GM12878 (cell line): ENCODE data around the gene GNAQ. TPM values are rescaled to one million over a fixed set of nuclear protein-coding genes. Genes with fewer than 3 reads are reported as not detected.

Source experiments
- ATAC-seq: fragments of 200-7000 bp; cut with Tn5 transposase; 3 replicates; pipeline ENCODE4 v1.9.1; 2020; ENCODE audit warnings: mild to moderate bottlenecking, moderate library complexity
- BruUV-seq: library from RNA; stranded (reverse); fragments of 400-500 nt; replicated peaks from 2 replicates; lab custom pipeline; 2021; lab: Mats Ljungman, UMichigan
- CTCF ChIA-PET: fragments of 300-600 bp; sonication (Branson Sonifier 250); formaldehyde crosslinking; extraction: SDS; loops from one replicate; lab custom pipeline; 2021; ENCODE audit warnings: inconsistent platforms; lab: Yijun Ruan, JAX
- POLR2A ChIA-PET: fragments of 350-600 bp; formaldehyde crosslinking; extraction: SDS; loops from one replicate; lab custom pipeline; 2021; ENCODE audit warnings: inconsistent platforms; lab: Charles Lee
- RAD21 ChIA-PET: fragments of 300-600 bp; sonication (Branson Sonifier 250); formaldehyde crosslinking; loops from one replicate; lab custom pipeline; 2023; ENCODE audit warnings: antibody characterized with exemption; ENCODE audit not compliant: unreplicated experiment; lab: Charles Lee
- SMC1A ChIA-PET: fragments of 300-600 bp; sonication (Branson Sonifier 250); formaldehyde crosslinking; loops from one replicate; lab custom pipeline; 2023; ENCODE audit not compliant: unreplicated experiment, uncharacterized antibody; lab: Charles Lee
- DNase-seq: peaks from one replicate; pipeline ENCODE4 v3.0.0-alpha.2; 2011; ENCODE audit warnings: low read depth, low spot score
- FAIRE-seq: peaks from 3 replicates; lab custom pipeline; 2011; peaks lifted over from hg19 to GRCh38; lab: Jason Lieb, UNC
- H2AFZ ChIP-seq: 2 replicates; pipeline ENCODE4 v1.6.0; 2011; ENCODE audit warnings: low read depth, low read length, control low read depth; ENCODE audit not compliant: control insufficient read depth
- H3K27ac ChIP-seq: 2 replicates; pipeline ENCODE4 v1.5.1; 2011; ENCODE audit warnings: control low read depth; ENCODE audit not compliant: control insufficient read depth, insufficient read depth
- H3K27me3 ChIP-seq, 2 experiments: replicated peaks in 1 of 2; 2 replicates each; pipeline versions ENCODE4 v1.6.0 to v1.6.1; 2011; ENCODE audit warnings: low read length in 1 of 2; ENCODE audit not compliant: control insufficient read depth in 2 of 2, insufficient read depth in 2 of 2
- H3K36me3 ChIP-seq, 2 experiments: 2 replicates each; pipeline ENCODE4 v1.5.1; 2011; ENCODE audit warnings: low read length in 1 of 2; ENCODE audit not compliant: control insufficient read depth in 2 of 2, insufficient read depth in 2 of 2
- H3K4me1 ChIP-seq: 2 replicates; pipeline ENCODE4 v1.6.1; 2011; ENCODE audit warnings: mild to moderate bottlenecking, low read length, moderate library complexity, mixed read lengths; ENCODE audit not compliant: control insufficient read depth, insufficient read depth
- H3K4me2 ChIP-seq: 2 replicates; pipeline ENCODE4 v1.6.0; 2011; ENCODE audit warnings: control low read depth; ENCODE audit not compliant: control insufficient read depth, insufficient read depth
- H3K4me3 ChIP-seq: fragments of 200-600 bp; sonication (generic); 2 replicates; pipeline ENCODE4 v1.5.1; 2016
- H3K79me2 ChIP-seq: 2 replicates; pipeline ENCODE4 v1.6.0; 2011; ENCODE audit warnings: low read length; ENCODE audit not compliant: control insufficient read depth, insufficient read depth
- H3K9ac ChIP-seq: 2 replicates; pipeline ENCODE4 v1.8.0; 2011; ENCODE audit warnings: low read length, control low read depth, mixed read lengths; ENCODE audit not compliant: control insufficient read depth, insufficient read depth
- H3K9me3 ChIP-seq: replicated peaks from 3 replicates; pipeline ENCODE4 v1.5.1; 2011; ENCODE audit warnings: mild to moderate bottlenecking, low read length; ENCODE audit not compliant: control insufficient read depth, insufficient read depth
- H4K20me1 ChIP-seq: 2 replicates; pipeline ENCODE4 v1.6.0; 2011; ENCODE audit not compliant: control insufficient read depth, insufficient read depth
- BRCA1 ChIP-seq: IDR thresholded peaks from 2 replicates; pipeline ENCODE4 v1.6.1; 2011; ENCODE audit warnings: low read depth, low read length, improper control_type of control experiment
- CEBPB ChIP-seq, 2 experiments: fragments of 150-350 bp in 1 of 2; IDR thresholded peaks; 2 replicates each; pipeline ENCODE4 v1.6.1; 2012 to 2014; ENCODE audit warnings: low read depth in 2 of 2, low read length in 2 of 2, borderline replicate concordance in 1 of 2, inconsistent platforms in 1 of 2
- EZH2 ChIP-seq: IDR thresholded peaks from 2 replicates; pipeline ENCODE4 v1.6.1; 2012; ENCODE audit warnings: low read depth, mild to moderate bottlenecking, control low read depth, inconsistent platforms, low read length, borderline replicate concordance; ENCODE audit not compliant: control insufficient read depth
- HDAC2 ChIP-seq: fragments of 200-600 bp; sonication (generic); IDR thresholded peaks from 2 replicates; pipeline ENCODE4 v1.6.1; 2017
- IKZF2 ChIP-seq, 2 experiments: fragments of 450-650 bp; IDR thresholded peaks; 2 replicates each; pipeline ENCODE4 v1.6.1; 2017; ENCODE audit warnings: mild to moderate bottlenecking in 2 of 2, moderate library complexity in 2 of 2
- JUND ChIP-seq: IDR thresholded peaks from 2 replicates; pipeline ENCODE4 v1.6.1; 2012; ENCODE audit warnings: low read depth, mild to moderate bottlenecking, low read length, improper control_type of control experiment, moderate library complexity
- KAT2A ChIP-seq: conservative IDR thresholded peaks from 2 replicates; pipeline ENCODE4 v1.6.1; 2011; ENCODE audit warnings: low read depth, low read length; ENCODE audit not compliant: control insufficient read depth
- MAX ChIP-seq: IDR thresholded peaks from 2 replicates; pipeline ENCODE4 v1.6.1; 2012; ENCODE audit warnings: low read depth, low read length, improper control_type of control experiment
- NR2C2 ChIP-seq: IDR thresholded peaks from 2 replicates; pipeline ENCODE4 v1.6.1; 2011; ENCODE audit warnings: borderline replicate concordance, low read depth; ENCODE audit not compliant: control insufficient read depth, insufficient read length
- RAD51 ChIP-seq: fragments of 450-650 bp; IDR thresholded peaks from 2 replicates; pipeline ENCODE4 v1.6.1; 2016; ENCODE audit warnings: moderate library complexity, mild to moderate bottlenecking, inconsistent platforms
- SMAD1 ChIP-seq: fragments of 450-650 bp; IDR thresholded peaks from 2 replicates; pipeline ENCODE4 v1.6.1; 2018; ENCODE audit warnings: mild to moderate bottlenecking, low read depth; ENCODE audit not compliant: partially characterized antibody
- STAT1 ChIP-seq: fragments of 450-650 bp; conservative IDR thresholded peaks from 2 replicates; pipeline ENCODE4 v1.6.1; 2014; ENCODE audit warnings: antibody characterized with exemption, mild to moderate bottlenecking
- TAF1 ChIP-seq: IDR thresholded peaks from 2 replicates; pipeline ENCODE4 v1.6.1; 2011; ENCODE audit warnings: mild to moderate bottlenecking, low read depth, low read length, borderline replicate concordance
- WGBS: methylation state at CpG from one replicate; pipeline ENCODE4 v1.1.6; 2016; ENCODE audit warnings: low lambda C conversion rate; ENCODE audit not compliant: insufficient replicate concordance, insufficient coverage; ENCODE audit errors: missing lambda C conversion rate; 5-methylcytosine and 5-hydroxymethylcytosine counted together
- in situ Hi-C: fragments of 300-500 bp; cut with MboI; formaldehyde crosslinking; loops from 9 replicates; pipeline ENCODE4 v1.14.3; 2018; ENCODE audit warnings: mixed read lengths
- intact Hi-C: fragments of 100-400 bp; cut with micrococcal nuclease; formaldehyde crosslinking; loops from one replicate; pipeline ENCODE4 v1.14.2; 2022; ENCODE audit not compliant: unreplicated experiment
- polyA plus RNA-seq, 11 experiments: library from polyadenylated mRNA; depleted of rRNA in 4 of 11; unstranded in 6 of 11; stranded (reverse) in 5 of 11; fragments of >200 nt; fragmentation: Nextera tagmentation in 4 of 11; fragmentation: Illumina TruSeq in 1 of 11; extraction: Ambion mirVana in 4 of 11; extraction: Trizol in 1 of 11; gene quantifications; 1 replicate in 1 of 11; 2 replicates in 10 of 11; pipeline versions ENCODE4 v1.2.1 to v1.2.3, GENCODE V29; 2011 to 2016; ENCODE audit warnings: inconsistent platforms in 2 of 11, missing spikeins in 2 of 11, low read depth in 1 of 11
- total RNA-seq, 4 experiments: library from RNA; depleted of rRNA in 3 of 4; stranded (reverse); fragments of >200 nt in 3 of 4; fragmentation: Illumina TruSeq in 1 of 4; extraction: Trizol in 1 of 4; gene quantifications; 2 replicates each; pipeline versions ENCODE4 v1.2.1 to v1.2.3, GENCODE V29; 2013 to 2021
- TF ChIP-seq, protein P1 (sequence below): fragments of 450-650 bp; IDR thresholded peaks from 2 replicates; pipeline ENCODE4 v1.6.1; 2017; ENCODE audit warnings: mild to moderate bottlenecking
- TF ChIP-seq, protein P2 (sequence below): IDR thresholded peaks from 2 replicates; pipeline ENCODE4 v1.6.1; 2012; ENCODE audit warnings: improper control_type of control experiment, low read depth, low read length; ENCODE audit not compliant: insufficient replicate concordance

The GNAQ gene
- total and polyA plus RNA-seq, 10 of the 15 experiments (the other 5 are each of a cell fraction or from before 2014, with no cell fraction given): 0.15 to 47.2 (median 0.49) TPM

GRCh38 chr9:77714077-77714549, 317.5 kb downstream of the GNAQ start (continued):
- TF ChIP-seq, protein P1, sequence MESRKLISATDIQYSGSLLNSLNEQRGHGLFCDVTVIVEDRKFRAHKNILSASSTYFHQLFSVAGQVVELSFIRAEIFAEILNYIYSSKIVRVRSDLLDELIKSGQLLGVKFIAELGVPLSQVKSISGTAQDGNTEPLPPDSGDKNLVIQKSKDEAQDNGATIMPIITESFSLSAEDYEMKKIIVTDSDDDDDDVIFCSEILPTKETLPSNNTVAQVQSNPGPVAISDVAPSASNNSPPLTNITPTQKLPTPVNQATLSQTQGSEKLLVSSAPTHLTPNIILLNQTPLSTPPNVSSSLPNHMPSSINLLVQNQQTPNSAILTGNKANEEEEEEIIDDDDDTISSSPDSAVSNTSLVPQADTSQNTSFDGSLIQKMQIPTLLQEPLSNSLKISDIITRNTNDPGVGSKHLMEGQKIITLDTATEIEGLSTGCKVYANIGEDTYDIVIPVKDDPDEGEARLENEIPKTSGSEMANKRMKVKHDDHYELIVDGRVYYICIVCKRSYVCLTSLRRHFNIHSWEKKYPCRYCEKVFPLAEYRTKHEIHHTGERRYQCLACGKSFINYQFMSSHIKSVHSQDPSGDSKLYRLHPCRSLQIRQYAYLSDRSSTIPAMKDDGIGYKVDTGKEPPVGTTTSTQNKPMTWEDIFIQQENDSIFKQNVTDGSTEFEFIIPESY: no peak
- TF ChIP-seq HDAC2: no peak
- no peak for TF ChIP-seq SMAD1
- no peak for TF ChIP-seq MAX
- no peak for TF ChIP-seq CEBPB (IDR thresholded peaks at IDR 0.05; ENCODE audit: borderline replicate concordance in 1 of 2, low read depth in 2 of 2, low read length in 2 of 2)
- TF ChIP-seq STAT1: no peak

GRCh38 chr9:77712533-77713130, 319.0 kb downstream of the GNAQ start:
- RAD21 ChIA-PET: no interaction called here
- H3K9ac ChIP-seq: no peak overlapping the region
- SMC1A ChIA-PET: no interaction called here
- H2AFZ ChIP-seq: no peak overlapping the region
- H3K27me3 ChIP-seq: no peaks in the 10 kb centered on the region
- no peaks in the 10 kb centered on the region for H3K9me3 ChIP-seq
- H3K79me2 ChIP-seq: no peaks in the 10 kb centered on the region
- 31% methylated on average over 9 of the region's 9 CpGs for WGBS
- in situ Hi-C loops (no loop called here), intact Hi-C loops (no loop called here)
- DNase-seq: no peak
- no peak overlapping the region for H3K27ac ChIP-seq
- H3K4me1 ChIP-seq: no peaks in the 10 kb centered on the region
- ATAC-seq: no peak
- CTCF ChIA-PET: no interaction called here
- no peaks in the 10 kb centered on the region for H4K20me1 ChIP-seq
- POLR2A ChIA-PET: no interaction called here
- BruUV-seq: no TSS peak
- no peaks in the 10 kb centered on the region for H3K36me3 ChIP-seq
- no peak for FAIRE-seq
- no peak overlapping the region for H3K4me3 ChIP-seq
- H3K4me2 ChIP-seq: no peak overlapping the region
- TF ChIP-seq KAT2A (no peak), TAF1 (no peak), BRCA1 (no peak), RAD51 (no peak), NR2C2 (no peak), JUND (no peak), IKZF2 (IDR thresholded peaks at IDR 0.05) (no peak), EZH2 (no peak)
- TF ChIP-seq, protein P2, sequence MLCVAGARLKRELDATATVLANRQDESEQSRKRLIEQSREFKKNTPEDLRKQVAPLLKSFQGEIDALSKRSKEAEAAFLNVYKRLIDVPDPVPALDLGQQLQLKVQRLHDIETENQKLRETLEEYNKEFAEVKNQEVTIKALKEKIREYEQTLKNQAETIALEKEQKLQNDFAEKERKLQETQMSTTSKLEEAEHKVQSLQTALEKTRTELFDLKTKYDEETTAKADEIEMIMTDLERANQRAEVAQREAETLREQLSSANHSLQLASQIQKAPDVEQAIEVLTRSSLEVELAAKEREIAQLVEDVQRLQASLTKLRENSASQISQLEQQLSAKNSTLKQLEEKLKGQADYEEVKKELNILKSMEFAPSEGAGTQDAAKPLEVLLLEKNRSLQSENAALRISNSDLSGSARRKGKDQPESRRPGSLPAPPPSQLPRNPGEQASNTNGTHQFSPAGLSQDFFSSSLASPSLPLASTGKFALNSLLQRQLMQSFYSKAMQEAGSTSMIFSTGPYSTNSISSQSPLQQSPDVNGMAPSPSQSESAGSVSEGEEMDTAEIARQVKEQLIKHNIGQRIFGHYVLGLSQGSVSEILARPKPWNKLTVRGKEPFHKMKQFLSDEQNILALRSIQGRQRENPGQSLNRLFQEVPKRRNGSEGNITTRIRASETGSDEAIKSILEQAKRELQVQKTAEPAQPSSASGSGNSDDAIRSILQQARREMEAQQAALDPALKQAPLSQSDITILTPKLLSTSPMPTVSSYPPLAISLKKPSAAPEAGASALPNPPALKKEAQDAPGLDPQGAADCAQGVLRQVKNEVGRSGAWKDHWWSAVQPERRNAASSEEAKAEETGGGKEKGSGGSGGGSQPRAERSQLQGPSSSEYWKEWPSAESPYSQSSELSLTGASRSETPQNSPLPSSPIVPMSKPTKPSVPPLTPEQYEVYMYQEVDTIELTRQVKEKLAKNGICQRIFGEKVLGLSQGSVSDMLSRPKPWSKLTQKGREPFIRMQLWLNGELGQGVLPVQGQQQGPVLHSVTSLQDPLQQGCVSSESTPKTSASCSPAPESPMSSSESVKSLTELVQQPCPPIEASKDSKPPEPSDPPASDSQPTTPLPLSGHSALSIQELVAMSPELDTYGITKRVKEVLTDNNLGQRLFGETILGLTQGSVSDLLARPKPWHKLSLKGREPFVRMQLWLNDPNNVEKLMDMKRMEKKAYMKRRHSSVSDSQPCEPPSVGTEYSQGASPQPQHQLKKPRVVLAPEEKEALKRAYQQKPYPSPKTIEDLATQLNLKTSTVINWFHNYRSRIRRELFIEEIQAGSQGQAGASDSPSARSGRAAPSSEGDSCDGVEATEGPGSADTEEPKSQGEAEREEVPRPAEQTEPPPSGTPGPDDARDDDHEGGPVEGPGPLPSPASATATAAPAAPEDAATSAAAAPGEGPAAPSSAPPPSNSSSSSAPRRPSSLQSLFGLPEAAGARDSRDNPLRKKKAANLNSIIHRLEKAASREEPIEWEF: no peak
